Aorta (tissue), 5 donors: ENCODE measurements around the gene CDADC1. TPM values are rescaled to one million over a fixed set of nuclear protein-coding genes. Genes with fewer than 3 reads are reported as not detected.

ENCODE experiments used
- ATAC-seq: fragments of 200-7000 bp; cut with Tn5 transposase; one replicate; pipeline ENCODE4 v1.9.1; 2022; ENCODE audit warnings: moderate library complexity; ENCODE audit not compliant: low FRiP score
- DNase-seq, 2 donors: peaks; one replicate each; pipeline ENCODE4 v3.0.0-alpha.2; 2020
- H3K27ac ChIP-seq, 2 donors: one replicate each; pipeline ENCODE4 v1.5.1; 2013; ENCODE audit warnings: low read length in 2 of 2, mild to moderate bottlenecking in 2 of 2, moderate library complexity in 2 of 2, control low read depth in 1 of 2, inconsistent platforms in 1 of 2, low read depth in 1 of 2
- H3K27me3 ChIP-seq, 2 donors: one replicate each; pipeline ENCODE4 v1.6.1; 2013; ENCODE audit warnings: control low read depth in 1 of 2, low read length in 1 of 2, mild to moderate bottlenecking in 1 of 2, moderate library complexity in 1 of 2; ENCODE audit not compliant: insufficient read depth in 2 of 2, control insufficient read depth in 1 of 2
- H3K36me3 ChIP-seq, 2 donors: one replicate each; pipeline ENCODE4 v1.6.1; 2013; ENCODE audit warnings: control low read depth in 1 of 2, low read length in 1 of 2, mild to moderate bottlenecking in 1 of 2; ENCODE audit not compliant: insufficient read depth in 2 of 2, control insufficient read depth in 1 of 2
- H3K4me1 ChIP-seq, 2 donors: one replicate each; pipeline ENCODE4 v1.6.1; 2013; ENCODE audit warnings: low read length in 2 of 2, control low read depth in 1 of 2, mild to moderate bottlenecking in 1 of 2, moderate library complexity in 1 of 2; ENCODE audit not compliant: insufficient read depth in 2 of 2, control insufficient read depth in 1 of 2
- H3K4me3 ChIP-seq, 2 donors: one replicate each; pipeline ENCODE4 v1.5.1; 2013; ENCODE audit warnings: low read length in 2 of 2, control low read depth in 1 of 2, mild to moderate bottlenecking in 1 of 2
- H3K9me3 ChIP-seq: one replicate; pipeline ENCODE4 v1.6.1; 2013; ENCODE audit warnings: mild to moderate bottlenecking, low read length; ENCODE audit not compliant: control insufficient read depth
- WGBS, 2 donors: extraction: QIAGEN DNeasy Blood & Tissue Kit; methylation state at CpG; one replicate each; pipeline ENCODE4 v1.1.7; 2013; 5-methylcytosine and 5-hydroxymethylcytosine counted together
- intact Hi-C, 2 donors: fragments of 100-400 bp; cut with DNase I; formaldehyde crosslinking; loops; one replicate each; pipeline versions ENCODE4 v1.14.2 to v1.15.0; 2022
- polyA plus RNA-seq, 2 donors: library from polyadenylated mRNA; stranded (reverse); fragments of 200-250 nt; gene quantifications; one replicate each; pipeline ENCODE4 v1.2.3, GENCODE V29; 2013
- total RNA-seq, 2 donors: library from RNA; stranded (reverse); fragmentation: NEBNext Ultra II Directional; extraction: Animal tissue kit (Norgen Biotek cat#: 25700); gene quantifications; one replicate each; pipeline ENCODE4 v1.2.1, GENCODE V29; 2021
- donor health status: healthy with polysubstance abuse.
- donor health status: Bipolar disorder and iron deficiency.
- donor health status: DM: no; HTN: no; CAD: no.
- donor health status: DM: no; HTN: no; CAD: no.
- donor health status: DM: yes; HTN: yes; CAD: no.

Gene CDADC1
- total and polyA plus RNA-seq, 4 donors: 8.7 to 23.0 (median 11.9) TPM

- intact Hi-C loops: no loop called here
- DNase-seq (no peak), ATAC-seq (no peak)
- H3K27me3 ChIP-seq: no peaks in the 10 kb centered on the region
- no peak overlapping the region for H3K27ac ChIP-seq
- H3K9me3 ChIP-seq: no peaks in the 10 kb centered on the region
- no peak overlapping the region for H3K4me3 ChIP-seq
- H3K4me1 ChIP-seq: no peaks in the 10 kb centered on the region
- no peaks in the 10 kb centered on the region for H3K36me3 ChIP-seq
- WGBS, 2 donors: 97 to 98% methylated on average over 2 of the region's 2 CpGs
Measured at GRCh38 chr13:49296659-49297058, 48.9 kb downstream of the CDADC1 start.

GRCh38 chr13:49297338-49297737 lies 49.6 kb downstream of the CDADC1 start:
- WGBS, 2 donors: 86 to 90% methylated on average over 4 of the region's 4 CpGs
- no peak for DNase-seq
- Histone ChIP-seq H3K4me1 (no peaks in the 10 kb centered on the region), H3K36me3 (no peaks in the 10 kb centered on the region), H3K9me3 (no peaks in the 10 kb centered on the region), H3K4me3 (no peak overlapping the region), H3K27ac (no peak overlapping the region), H3K27me3 (no peaks in the 10 kb centered on the region)
- no peak for ATAC-seq
- intact Hi-C loops: no loop called here

DNA sequence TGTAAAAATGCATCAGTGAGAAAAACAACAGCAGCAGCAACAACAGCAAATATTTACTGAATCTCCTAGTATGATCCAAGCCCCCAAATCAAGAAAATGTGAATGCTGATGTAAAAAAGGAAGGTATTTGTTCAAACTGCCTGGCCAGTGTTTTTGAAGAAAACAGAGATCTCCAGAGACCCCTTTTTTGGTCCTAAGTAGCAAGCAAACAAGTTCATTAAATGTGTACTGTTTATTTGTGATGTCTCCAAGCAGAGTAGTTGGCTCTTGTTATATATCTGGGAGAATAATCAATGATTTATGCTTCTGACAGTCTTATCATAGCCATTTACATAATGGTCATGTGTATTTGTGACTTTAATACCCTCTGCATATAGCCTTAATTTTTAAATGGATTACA lies 50.7 kb downstream of the CDADC1 start:
- Histone ChIP-seq H3K9me3 (no peaks in the 10 kb centered on the region), H3K4me3 (no peak overlapping the region), H3K36me3 (no peaks in the 10 kb centered on the region), H3K4me1 (no peaks in the 10 kb centered on the region), H3K27me3 (no peaks in the 10 kb centered on the region), H3K27ac (no peak overlapping the region)
- DNase-seq: no peak
- intact Hi-C loops: no loop called here
- no peak for ATAC-seq

GRCh38 chr13:49298903-49299605 lies 51.3 kb downstream of the CDADC1 start:
- Histone ChIP-seq H3K4me3 (no peak overlapping the region), H3K27ac (no peak overlapping the region), H3K9me3 (no peaks in the 10 kb centered on the region), H3K27me3 (no peaks in the 10 kb centered on the region), H3K36me3 (no peaks in the 10 kb centered on the region), H3K4me1 (no peaks in the 10 kb centered on the region)
- intact Hi-C loops: no loop called here
- 66 to 75% methylated on average over 7 of the region's 7 CpGs for WGBS, 2 donors
- no peak for ATAC-seq
- no peak for DNase-seq

- ATAC-seq (no peak), DNase-seq (no peak)
- intact Hi-C loops: loop anchor here (2.0 to 5.0 kb wide), 2 partner anchors 137 to 307 kb away; no protein-coding TSS in a partner anchor
- no peak overlapping the region for H3K27ac ChIP-seq
- no peaks in the 10 kb centered on the region for H3K36me3 ChIP-seq
- H3K4me3 ChIP-seq: no peak overlapping the region
- no peaks in the 10 kb centered on the region for H3K4me1 ChIP-seq
- no peaks in the 10 kb centered on the region for H3K9me3 ChIP-seq
- 73 to 77% methylated on average over 5 of the region's 5 CpGs for WGBS, 2 donors
- H3K27me3 ChIP-seq: no peaks in the 10 kb centered on the region
Measured at GRCh38 chr13:49300276-49300675, 52.6 kb downstream of the CDADC1 start.

DNA sequence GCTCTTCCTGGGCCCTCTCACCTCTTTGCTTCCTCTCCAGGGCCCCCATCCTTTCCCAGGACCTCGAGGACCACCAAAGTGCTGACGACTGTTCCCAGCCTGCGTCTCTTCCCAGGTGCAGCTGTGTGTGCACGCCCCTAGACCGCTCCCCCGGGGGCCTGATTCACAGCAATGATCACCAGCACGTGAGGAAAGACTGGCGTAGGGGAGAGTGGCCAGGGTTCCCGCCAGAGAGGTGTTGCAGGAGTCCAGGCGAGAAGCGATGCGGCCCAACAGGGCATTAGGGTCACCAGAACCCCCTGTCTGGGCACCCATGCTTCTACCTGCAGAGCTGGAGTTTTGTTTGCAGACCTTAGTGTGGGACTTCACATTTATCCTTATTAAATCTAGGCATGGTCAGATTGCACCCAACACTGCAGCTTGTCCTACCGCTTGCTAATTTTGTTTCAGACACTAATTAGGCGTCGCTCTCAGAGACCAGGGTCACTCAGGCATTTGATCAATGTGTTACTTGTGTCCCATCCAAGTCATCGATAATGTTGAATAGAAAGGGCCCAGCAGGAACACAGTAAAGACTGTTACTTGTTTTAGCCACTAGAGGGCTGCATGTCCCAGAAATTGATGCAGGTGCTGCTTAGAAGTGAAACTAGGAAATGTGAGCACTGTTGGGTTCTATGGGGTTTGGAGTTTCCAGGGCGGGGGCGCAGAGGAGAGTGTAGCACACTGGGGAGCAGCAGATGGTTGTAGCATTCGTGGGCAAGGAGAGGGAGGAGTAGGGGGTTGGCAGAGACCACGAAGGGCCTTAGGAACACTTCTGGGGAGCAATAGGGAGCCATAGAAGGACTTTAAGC lies 53.2 kb downstream of the CDADC1 start:
- H3K9me3 ChIP-seq: no peaks in the 10 kb centered on the region
- no peak overlapping the region for H3K27ac ChIP-seq
- WGBS, 2 donors: 44% methylated on average over 20 of the region's 20 CpGs
- no peaks in the 10 kb centered on the region for H3K27me3 ChIP-seq
- peak; percentile 85 for ATAC-seq
- no peak overlapping the region for H3K4me3 ChIP-seq
- intact Hi-C loops: loop anchor here (1.0 to 5.0 kb wide), 3 partner anchors 135 to 306 kb away; no protein-coding TSS in a partner anchor
- H3K4me1 ChIP-seq: no peaks in the 10 kb centered on the region
- peak in 1 of 2 donors; percentile 65 for DNase-seq
- no peaks in the 10 kb centered on the region for H3K36me3 ChIP-seq

- no peak overlapping the region for H3K27ac ChIP-seq
- intact Hi-C loops: loop anchor here (5.0 kb wide), 1 partner anchor 305 kb away; no protein-coding TSS in a partner anchor
- H3K4me3 ChIP-seq: no peak overlapping the region
- H3K4me1 ChIP-seq: no peaks in the 10 kb centered on the region
- ATAC-seq: no peak
- WGBS, 2 donors: 77% methylated on average over 7 of the region's 7 CpGs
- DNase-seq: no peak
- H3K36me3 ChIP-seq: no peaks in the 10 kb centered on the region
- H3K27me3 ChIP-seq: no peaks in the 10 kb centered on the region
- H3K9me3 ChIP-seq: no peaks in the 10 kb centered on the region
Measured at GRCh38 chr13:49302222-49302621, 54.5 kb downstream of the CDADC1 start.

DNA sequence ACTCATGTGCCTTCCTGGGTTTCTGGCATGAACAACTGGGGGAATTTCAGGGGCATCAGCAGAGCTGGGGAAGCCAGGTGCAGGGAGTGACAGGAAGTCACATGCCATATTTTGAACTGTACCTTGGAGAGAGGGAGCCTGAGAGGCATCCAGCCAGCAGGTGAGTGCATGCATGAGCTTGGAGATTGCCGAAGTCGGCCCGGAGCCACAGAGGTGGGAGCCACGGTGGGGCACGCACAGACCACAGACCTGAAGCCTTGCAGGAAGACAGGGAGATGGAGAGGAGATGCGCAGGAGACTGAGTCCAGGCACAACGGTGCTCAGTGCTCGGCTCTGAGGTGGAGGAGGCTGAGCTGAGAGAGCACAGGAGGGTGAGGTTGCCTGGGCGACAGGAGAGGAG lies 55.1 kb downstream of the CDADC1 start:
- 92 to 93% methylated on average over 9 of the region's 9 CpGs for WGBS, 2 donors
- H3K36me3 ChIP-seq: no peaks in the 10 kb centered on the region
- intact Hi-C loops: loop anchor here (5.0 kb wide), 1 partner anchor 304 kb away; no protein-coding TSS in a partner anchor
- no peak overlapping the region for H3K4me3 ChIP-seq
- no peak overlapping the region for H3K27ac ChIP-seq
- ATAC-seq (no peak), DNase-seq (no peak)
- H3K4me1 ChIP-seq: peaks cover 0 to 2% of the 10 kb centered on the region in 2 donors
- H3K9me3 ChIP-seq: no peaks in the 10 kb centered on the region
- H3K27me3 ChIP-seq: no peaks in the 10 kb centered on the region
